NCI-H1694 treated with DMSO at 0.1 percent for 48 hours (cell line): ENCODE measurements around the gene KASH5.
A peak's percentile ranks its signal among the peaks of the same experiment; 100 is the strongest.
"Not testable (repeated sequence)": the region's sequence is repeated elsewhere in the genome, so short reads cannot be mapped to it uniquely, and the experiment has no call there.

ENCODE experiments used
- DNase-seq: peaks from one replicate; lab custom pipeline; 2025; lab: John Stamatoyannopoulos, UW

Gene KASH5

DNA sequence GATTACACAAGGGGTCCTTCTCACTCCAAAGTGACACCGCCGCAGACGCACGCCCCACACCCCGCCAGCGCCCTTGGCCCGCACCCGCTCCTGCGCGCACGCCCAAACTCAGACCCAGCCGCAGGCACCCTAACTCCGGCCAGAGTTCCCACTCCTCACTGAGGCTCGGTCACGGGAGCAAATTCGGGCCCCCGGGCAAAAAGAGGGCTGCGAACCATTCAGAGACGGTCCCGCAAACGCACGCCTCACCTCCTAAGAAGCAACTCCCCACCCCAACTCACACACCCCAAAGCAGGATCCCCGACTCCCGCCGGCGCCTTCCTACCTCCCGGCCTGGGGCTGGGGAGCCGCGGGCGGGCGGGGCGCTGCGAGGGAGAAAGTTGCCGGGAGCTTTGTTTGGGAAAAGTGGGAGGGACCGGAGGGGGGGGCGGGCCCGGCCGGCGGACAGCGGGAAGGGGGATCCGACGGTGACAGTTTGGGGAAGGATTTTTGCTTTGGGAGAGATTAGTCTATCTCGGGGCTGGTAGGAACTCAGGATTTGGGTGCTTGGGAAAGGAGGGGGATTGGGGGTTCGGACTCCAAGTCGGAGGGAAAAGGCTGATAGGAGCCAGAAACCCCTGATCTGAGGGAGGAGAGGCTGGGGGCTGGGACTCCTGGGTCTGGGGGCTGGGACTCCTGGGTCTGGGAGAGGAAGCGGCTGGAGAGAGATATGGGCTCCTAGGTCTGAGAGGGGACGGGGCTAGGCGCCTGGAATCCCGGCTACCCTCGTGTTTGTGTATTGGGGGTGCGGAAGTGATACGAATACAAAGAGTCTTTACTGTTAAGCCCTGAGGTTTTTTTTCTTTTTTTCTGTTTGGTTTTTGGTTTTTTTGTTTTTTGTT is 25.8 kb upstream of the KASH5 start, which contains the start of gene TEAD2:
Gene TEAD2, minus strand, starts transcription at position 369 of the 881 bp plus-strand sequence. CDS start 2,341 bp downstream, outside the sequence.
- no peak for DNase-seq

DNA sequence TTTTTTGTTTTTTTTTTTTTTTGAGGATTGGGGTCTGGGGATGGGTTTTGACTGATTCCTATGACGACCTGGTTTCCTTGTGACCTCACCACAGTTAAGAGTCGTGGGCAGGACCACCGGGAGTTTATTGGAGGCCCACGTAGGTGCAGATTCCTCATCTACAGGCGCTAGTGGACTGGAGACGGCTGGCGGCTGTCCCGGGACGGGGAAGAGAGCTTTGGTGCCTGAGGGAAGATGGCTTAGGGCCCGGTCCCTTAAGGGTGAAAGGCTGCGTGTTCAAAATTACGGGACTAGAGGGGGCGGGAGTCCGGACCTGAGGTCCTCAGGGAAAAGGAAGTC is 25.2 kb upstream of the KASH5 start:
- DNase-seq = no peak

DNA sequence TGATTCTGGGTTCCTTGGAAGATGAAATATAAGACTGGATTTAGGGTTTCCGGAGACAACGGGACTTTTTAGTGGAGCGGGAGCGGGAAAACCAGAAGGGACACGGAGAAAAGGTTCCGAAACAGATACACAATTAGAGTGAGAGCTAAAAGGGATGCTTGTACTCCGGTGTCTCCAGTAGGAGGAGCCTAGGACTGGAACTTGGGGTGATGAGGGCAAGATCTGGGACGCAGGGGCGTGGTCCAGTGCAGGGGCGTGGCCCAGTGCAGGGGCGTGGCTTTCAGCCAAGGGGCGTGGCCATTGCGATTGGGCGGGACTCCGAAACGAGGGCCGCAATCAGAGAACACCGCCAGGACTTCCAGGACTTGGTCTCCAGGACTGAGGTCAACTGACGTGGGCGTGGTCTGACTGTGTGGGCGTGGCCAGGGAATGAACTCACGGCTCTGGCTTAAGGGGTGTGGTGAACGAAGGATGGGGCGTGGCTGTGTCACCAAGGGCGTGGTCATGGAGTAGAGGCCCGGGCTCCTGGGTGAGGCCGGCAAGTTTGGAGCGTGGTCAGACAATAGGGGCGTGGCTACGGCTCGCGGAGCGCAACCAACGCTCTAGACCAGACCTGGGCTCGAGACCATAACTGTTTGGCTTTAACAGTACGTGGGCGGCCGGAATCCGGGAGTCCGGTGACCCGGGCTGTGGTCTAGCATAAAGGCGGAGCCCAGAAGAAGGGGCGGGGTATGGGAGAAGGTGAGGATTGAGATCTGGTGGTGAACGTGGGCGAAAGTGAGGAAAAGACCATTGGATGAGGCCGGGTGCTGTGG is 24.6 kb upstream of the KASH5 start, which contains the start of gene DKKL1:
Gene DKKL1, plus strand, starts transcription at position 610 of the 815 bp plus-strand sequence. Its CDS starts 122 bp downstream, at position 732.
- DNase-seq = no peak

DNA sequence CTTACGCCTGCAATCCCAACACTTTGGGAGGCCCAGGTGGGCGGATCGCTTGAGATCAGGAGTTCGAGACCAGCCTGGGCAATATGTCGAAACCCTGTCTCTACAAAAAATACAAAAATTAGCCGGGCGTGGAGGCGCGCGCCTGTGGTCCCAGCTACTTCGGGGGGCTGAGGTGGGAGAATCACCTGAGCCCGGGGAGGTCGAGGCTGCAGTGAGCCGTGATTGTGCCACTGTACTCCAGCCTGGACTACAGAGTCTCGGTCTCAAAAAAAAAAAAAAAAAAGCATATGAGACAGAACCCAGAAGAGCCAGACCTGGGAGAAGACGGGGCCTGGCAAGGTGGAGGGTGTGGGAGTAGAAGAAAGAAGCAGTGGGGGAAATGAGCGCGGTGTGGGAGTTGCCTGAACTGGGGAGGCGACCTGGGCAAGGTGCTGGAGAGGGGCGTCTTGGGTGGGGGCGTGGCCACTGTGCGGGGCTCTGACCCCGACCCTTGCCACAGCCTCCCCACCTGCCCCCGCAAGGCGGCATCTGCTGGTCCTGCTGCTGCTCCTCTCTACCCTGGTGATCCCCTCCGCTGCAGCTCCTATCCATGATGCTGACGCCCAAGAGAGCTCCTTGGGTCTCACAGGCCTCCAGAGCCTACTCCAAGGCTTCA is 23.8 kb upstream of the KASH5 start:
- DNase-seq = no peak

DNA sequence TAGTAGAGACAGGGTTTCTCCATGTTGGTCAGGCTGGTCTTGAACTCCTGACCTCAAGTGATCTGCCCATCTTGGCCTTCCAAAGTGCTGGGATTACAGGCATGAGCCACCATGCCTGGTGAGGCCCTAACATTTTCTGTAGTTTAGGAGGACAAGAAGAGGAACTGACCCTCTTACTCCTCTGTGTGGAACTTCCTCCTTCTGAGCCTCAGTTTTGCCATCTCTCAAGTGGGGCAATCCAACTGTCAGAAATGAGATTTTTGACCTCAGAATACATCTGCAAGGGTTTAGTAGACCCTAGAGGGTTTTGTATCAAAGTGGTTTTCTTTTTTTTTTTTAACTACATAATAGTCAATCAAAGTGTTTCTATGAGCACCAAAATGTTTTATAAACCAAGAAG is 21.9 kb upstream of the KASH5 start:
- no peak for DNase-seq

DNA sequence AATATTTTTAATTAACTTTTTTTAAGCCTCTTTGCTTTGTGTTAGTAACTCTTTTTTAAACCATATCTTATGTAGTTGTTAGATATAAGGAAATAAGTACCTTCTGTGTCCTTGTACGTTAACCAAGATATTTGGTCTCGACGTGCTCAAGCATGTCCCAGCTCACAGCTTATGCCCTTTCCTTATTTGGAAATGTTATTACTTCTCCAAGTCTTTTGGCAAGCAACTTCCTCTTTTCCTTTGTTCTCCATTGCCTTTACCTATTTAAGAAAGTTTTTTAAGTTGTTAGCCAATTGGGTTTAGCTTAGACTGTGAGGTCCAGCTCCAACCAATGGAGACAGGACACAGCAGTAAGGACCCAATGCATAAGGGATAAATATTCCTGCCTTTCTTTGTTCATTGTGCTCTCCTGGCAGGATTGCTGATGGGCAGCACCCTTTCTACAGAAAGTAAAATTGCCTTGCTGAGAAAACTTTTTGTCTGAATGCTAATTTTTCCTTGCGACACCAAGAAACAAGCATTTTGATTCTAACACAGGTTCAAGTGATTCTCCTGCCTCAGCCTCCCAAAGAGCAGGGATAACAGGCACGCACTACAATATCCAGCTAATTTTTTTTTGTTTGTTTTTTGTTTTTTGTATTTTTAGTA is 19.2 kb upstream of the KASH5 start:
- no peak for DNase-seq

DNA sequence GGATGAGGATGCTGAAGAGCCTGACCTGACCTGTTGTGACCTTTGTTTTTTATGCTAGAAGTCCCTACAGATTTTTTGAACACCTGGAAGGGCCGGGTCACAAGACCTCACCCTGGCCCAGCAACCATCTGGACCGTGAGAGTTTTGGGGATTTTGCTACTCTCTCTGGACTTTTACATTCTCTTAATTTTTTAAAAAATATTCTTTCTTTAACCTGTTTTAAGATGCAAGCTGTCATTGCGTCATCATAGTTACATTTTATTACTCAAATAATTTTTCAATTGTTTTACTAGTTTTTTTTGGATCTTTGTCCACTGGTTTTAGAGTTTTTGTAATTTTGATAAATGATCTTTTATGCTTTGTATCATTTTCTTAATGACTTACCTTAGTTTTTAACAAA is 16.9 kb upstream of the KASH5 start:
- no peak for DNase-seq

DNA sequence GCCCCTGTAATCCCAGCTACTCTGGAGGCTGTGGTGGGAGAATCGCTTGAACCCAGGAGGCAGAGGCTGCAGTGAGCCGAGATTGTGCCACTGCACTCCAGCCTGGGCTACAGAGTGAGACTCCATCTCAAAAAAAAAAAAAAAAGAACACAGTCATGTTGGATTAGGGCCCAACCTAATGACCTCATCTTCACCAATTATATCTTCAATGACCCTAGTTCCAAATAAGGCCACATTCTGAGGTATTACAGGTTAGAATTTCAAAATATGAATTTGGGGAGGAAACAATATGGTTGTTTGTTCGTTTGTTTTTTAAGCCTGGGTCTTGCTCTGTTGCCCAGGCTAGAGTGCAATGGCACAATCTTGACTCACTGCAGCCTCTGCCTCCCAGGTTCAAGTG is 14.9 kb upstream of the KASH5 start:
- DNase-seq = not testable (repeated sequence)

DNA sequence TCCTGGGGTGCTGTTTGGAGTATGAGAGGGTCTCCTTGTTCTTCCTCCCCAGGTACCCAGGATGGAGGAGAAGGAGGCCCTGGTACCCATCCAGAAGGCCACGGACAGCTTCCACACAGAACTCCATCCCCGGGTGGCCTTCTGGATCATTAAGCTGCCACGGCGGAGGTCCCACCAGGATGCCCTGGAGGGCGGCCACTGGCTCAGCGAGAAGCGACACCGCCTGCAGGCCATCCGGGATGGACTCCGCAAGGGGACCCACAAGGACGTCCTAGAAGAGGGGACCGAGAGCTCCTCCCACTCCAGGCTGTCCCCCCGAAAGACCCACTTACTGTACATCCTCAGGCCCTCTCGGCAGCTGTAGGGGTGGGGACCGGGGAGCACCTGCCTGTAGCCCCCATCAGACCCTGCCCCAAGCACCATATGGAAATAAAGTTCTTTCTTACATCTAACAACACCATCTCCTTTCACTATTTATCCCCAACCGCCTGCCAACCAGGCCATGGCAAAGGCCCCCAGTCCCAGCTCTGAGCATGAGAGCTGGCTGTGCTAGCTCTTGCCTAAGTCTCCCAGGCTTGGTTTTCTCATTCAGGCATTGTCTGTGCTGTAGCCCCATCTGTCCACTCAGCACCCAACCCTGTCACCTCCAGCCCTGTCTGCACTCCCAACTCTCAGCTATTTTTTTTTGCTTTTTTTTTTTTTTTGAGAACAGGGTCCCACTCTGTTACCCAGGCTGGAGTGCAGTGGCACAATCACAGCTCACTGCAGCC is 13.2 kb upstream of the KASH5 start:
- DNase-seq = no peak

DNA sequence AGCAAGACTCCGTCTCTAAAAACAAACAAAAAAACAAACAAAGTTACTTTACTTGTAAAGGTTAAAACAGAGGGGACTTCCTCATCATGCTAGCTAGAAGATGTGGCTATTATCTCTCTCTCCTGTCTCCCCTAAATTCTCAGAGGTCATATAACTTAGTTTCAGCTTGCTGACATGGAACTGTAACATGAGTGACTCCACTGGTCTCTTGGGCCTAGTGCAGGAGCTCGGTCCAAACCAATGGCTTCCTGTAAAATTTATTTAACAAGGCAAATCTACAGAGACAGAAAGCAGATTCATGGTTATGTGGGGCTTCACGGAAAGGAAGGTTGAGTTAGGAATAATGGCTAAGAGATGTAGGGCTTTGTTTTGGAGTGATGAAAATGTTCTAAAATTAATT is 9.5 kb upstream of the KASH5 start:
- DNase-seq = no peak

DNA sequence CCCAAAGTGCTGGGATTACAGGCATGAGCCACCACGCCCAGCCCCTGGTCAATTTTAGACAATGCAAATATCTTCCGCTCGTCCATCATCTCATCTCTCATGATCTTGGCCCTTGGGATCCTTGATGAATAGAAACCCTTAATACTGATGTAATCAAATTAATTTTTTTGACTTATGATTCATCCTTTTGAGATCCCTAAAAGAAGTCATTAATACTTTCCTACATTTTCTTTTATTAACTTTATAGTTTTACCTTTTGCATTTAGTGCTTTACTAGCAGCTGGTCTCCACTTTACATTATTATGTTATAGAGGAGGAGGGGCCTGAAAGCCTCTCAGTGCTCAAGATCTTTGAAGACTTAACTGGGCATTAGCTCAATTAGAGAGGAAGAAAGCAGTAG is 7.7 kb upstream of the KASH5 start:
- DNase-seq = no peak

DNA sequence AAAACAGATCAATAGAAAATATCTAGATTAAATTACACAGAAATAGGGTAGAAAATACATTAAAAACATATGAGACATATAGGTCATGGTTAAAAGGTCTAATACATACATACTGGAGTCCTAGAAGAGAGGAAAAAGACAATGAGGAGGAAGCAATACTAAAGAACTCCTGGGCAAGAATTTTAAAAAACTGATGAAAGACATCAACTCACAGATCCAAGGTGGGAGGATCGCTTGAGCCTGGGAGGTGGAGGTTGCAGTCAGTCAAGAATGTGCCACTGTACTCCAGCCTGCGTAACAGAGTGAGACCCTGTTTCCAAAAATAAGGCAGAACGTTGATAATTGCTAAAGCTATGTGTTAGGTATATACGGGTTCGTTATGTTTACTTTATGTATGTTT is 5.4 kb upstream of the KASH5 start:
- DNase-seq = no peak

DNA sequence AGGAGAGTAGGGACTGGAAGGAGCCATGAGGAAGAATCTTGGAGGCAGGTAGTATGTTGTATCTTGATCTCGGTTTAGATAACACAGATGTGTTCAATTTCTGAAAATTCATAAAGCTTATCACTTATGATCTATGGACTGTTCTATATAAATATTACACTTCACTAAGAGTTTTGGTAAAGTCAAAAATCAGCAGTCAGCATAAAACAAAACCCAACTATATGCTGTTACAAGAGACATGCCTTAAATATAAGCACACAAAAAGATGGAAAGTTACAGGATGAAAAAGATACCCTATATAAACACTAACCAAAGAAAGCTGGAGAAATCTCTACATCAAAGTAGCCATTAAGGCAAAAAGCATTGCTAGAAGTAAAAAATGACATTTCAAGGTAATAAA is 4.5 kb upstream of the KASH5 start:
- DNase-seq = no peak

DNA sequence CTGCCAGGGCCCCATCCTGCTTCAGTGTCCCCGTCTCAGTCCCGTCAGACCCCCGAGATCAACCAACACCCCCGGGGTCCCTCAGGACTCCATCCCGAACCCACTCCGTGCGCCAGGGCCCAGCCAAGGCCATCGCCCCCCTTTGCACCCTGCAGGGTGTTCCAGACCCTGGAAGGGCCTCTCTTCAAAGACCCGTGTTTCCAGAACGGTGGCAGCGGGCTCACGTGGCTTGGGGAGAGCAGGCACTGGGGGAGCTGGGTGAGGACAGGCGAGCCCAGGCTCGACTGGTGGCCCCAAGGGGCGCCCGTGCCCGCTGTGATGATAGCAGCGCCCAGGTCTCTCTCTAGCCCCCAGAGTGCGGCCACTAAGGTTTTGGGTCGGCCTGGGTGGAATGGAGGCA is 1.4 kb downstream of the KASH5 start:
- no peak for DNase-seq

DNA sequence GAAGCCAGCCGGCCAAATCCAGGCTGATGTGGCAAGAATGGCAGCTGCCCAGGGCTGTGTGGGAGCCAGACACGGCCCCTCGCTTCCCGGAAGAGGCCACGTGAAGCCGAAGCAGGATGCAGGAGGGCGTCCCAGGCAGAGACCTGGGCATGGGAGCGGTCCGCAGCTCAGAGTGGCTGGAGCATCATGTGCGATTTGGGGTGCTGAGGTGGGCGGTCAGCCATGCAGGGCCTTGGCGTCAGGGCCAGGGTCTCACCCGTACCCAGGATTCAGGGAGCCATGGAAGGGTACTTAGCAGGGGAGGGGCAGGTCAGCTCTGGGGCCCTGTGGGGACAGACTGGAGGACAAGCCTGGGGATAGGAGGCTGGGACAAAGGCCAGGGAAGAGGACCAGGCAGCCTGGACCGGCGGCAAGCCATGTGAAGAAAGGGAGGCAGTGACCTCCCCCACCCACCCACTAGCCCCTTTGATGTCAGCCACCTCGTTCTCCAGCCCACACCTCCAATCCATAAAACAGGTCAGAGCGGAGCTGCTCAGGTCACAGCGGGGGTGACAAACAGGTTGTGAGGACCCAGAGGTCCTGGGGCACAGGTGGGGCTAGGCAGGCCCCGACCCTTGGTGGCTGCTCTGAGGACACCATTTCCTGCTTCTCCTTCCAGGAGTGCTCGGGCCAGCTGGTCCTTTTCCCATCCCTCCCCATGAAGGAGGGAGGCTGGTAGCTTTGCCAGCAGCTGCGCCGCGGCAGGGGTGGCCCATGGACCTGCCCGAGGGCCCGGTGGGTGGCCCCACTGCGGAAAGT is 2.3 kb downstream of the KASH5 start:
- no peak for DNase-seq

DNA sequence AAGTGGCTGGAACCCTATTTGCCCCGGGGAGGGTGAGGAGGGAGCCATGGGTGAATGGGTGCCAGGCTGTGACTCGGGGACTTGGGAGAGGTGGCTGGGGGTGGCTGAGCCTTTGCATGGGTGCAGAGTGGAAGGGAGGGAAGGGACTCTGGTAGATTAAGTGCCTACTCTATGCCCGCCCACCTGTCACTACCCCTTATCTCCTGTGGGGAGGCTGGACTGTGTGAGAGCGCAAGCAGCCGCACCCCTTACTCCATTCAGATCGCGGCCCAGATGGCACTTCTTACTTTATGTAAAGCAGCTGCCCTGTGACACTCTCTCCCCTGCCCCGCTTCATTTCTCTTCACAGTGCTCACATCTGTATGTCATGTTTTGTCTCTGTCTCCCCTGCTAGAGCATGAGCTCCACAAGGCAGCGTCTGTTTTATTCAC is 2.9 kb downstream of the KASH5 start:
- DNase-seq = no peak

DNA sequence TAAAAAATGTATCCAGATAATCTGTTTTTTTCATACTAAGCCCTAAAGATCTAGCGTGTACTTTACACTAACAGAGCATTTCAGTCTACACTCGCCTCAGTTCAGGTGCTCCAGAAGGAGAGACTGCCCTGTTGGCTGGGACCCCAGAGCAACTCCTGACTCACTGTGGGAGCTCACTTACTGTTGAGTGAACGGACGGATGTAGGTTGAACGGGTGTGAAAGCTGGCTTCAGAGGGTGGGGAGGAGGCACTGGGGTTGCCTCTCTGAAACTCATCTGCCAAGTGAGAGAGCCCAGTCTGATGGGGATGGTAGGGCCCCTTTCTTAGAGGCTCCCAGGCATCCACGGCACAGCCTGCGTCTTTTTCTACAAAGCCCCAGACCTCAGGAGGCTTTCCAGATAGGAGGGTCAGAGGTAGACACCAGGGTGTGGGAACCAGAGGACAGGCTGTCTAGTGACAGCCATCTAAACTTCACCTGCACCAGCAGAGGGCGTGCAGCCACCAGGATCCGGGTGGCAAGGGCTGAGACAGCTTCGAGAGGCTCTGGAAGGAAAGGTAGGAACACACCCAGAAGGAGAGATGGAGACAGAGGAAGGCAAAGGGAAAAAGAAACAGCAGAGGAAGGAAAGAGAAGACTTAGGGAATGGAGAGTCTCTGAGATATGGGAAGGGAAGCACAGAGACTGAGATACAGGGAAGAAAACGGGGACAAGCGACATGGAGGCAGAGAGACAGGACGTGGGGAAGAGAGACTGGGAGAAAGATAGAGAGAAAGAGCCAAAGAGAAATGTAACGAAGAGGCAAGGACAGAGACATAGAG is 3.7 kb downstream of the KASH5 start:
- peak; percentile 69 for DNase-seq

DNA sequence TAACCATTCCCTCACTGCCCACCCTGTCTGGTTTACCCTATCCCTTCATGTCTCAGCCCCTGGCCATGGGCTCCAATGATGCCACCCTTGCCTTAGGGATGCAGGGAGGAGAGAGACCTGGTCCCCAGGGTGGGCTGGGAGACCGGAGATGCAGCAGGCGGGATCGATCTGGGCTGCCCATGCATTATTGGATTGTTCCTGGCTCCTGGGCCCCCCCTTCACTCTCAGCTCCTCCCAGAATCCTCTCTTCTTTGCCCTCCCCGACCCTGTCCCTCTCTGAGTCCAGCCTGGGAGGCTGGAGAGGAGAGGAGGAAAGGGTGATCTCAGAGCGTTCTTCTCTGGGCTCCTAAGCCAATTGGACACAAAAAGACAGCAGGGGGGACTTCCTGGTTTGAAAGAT is 5.8 kb downstream of the KASH5 start:
- no peak for DNase-seq

DNA sequence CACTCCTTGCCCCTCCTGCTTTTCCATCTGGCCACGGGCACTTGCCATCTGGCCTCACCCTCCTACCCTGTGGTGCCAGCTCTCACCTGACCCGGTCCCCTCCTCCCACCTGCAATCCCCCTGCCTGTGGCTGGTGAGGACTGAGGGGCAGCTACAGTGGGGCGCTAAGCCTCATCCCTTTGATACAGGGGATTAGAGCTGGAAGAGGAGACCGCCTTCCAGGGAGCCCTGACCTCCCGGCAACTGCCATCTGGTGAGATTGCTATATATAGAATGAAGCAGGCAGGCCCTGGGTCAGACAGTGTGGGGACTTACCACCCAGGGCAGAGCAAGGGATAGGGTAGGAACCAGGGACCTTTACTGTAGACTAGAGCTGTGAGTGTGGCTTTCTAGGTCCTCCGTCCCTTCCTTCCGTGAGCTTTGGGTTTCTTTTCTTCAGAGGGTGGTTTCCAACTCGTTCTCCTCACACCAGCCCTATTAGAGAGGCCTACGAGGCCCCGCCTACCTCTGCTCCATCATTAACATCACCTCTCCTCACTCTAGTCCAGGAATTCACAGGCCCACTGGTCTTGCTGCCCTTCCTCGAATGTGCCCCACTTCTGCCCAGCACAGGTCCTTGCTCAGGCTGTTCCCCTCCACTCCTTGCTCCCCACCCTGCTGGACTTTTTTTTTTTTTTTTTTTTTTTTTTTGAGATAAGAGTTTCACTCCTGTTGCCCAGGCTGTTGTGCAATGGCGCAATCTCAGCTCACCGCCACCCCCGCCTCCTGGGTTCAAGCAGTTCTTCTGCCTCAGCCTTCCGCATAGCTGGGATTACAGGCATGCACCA is 7.7 kb downstream of the KASH5 start:
- DNase-seq = peak; percentile 24
